HG02852 (cell line): ENCODE measurements around the gene CADM4.
"Not testable (repeated sequence)": the region's sequence is repeated elsewhere in the genome, so short reads cannot be mapped to it uniquely, and the experiment has no call there.

Experiments used
- ATAC-seq: cut with Tn5 transposase; IDR thresholded peaks from one replicate; pipeline ENCODE4 v1.9.1; 2021; ENCODE audit warnings: mild to moderate bottlenecking, moderate library complexity; ENCODE audit not compliant: unreplicated experiment

CADM4 gene

DNA sequence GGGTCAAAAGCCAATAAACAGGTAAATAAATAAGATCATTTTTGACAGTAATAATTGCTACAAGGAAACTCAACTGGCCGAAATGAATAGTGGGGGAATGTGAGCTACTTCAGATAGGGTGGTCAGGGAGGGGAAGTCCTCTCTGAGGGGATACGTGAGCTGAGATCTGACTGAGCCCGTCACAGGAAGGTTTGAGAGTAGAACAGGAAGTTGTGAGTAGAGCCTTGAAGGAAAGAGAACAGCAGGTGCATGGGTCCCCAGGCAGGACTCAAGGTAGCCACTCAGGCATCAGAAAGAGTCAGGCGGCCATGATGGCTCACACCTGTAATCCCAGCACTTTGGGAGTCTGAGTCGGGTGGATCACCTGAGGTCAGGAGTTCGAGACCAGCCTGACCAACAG lies 50.0 kb downstream of the CADM4 start:
- ATAC-seq = no peak

DNA sequence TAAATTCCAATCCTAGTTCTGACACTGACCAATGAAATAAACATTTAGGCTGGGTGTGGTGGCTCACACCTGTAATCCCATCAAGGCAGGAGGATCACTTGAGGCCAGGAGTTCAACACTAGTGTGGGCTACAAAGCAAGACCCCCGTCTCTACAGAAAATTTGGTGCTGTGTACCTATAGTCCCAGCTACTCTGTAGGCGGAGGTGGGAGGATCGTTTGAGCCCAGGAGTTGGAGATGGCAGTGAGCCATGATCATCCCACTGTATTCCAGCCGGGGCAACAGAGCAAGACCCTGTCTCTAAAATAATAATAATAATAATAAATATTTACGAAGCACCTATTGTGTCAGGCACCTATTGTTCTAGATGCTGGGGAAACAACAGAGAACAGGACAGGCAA lies 50.4 kb downstream of the CADM4 start:
- ATAC-seq = no peak

DNA sequence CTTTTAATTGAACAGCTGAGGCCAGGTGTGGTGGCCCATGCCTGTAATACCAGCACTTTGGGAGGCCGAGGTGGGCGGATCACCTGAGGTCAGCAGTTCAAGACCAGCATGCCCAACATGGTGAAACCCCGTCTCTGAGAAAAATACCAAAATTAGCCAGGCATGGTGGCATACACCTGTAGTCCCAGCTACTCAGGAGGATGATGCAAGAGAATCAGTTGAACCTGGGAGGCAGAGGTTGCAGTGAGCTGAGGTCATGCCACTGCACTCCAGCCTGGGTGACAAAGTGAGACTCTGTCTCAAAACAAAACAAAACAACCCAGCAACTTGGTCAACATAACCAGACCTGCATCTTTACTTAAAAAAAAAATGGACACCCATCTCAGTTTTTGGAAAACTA lies 52.6 kb downstream of the CADM4 start:
- ATAC-seq = not testable (repeated sequence)

DNA sequence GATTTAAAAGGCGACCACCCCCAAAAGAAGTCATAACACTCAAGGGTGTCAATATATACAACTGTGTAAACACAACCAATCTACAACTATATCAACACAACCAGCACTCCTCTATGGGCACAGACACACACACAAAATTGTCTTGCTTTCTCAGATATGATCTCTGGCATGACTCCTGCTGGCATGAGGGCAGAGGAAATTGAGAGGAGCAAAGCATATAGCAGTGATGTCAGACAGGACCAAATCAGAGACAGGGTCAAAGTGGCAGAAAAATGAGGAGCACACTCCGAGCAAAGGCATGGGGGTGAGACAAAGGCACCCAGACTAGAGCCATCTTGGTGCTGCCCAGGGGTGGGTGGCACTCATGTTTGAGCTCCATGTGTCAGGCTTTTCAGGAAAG lies 53.3 kb downstream of the CADM4 start:
- ATAC-seq = no peak

DNA sequence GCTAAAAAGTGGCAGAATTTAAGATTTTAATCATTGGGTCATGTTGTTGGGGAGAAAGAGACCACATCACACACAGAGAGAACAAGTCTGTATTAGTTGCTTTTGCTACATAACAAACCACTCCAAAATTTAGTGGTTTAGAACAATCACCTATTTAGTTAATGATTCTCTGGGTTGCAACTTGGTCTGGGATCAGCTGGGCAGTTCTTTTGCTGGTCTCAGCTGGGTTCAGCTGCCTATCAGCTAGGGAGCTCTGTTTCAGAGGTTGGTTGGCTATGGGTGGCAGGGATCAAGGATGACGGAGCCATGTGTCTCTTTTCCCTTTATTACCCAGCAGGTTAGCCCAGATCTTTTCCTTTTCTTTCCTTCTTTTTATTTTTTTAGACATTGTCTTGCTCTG lies 55.2 kb downstream of the CADM4 start:
- ATAC-seq = no peak

DNA sequence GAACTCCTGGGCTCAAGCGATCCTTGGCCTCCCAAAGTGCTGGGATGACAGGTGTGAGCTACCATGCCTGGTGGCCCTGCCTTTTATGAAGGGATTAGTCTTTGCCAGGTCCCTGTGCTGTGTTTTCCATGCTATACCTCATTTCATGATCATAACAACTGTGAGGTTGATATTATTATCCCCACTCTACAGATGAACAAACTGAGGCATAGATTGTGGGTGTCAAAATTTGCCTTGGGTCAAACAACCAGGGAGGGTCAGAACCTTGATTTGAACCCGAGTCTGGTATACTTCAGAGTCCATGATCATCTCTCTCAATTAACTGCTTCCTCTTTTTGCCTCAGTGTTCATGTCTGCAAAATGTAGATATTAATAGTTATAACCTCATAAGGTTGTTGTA lies 57.2 kb downstream of the CADM4 start:
- ATAC-seq = no peak

DNA sequence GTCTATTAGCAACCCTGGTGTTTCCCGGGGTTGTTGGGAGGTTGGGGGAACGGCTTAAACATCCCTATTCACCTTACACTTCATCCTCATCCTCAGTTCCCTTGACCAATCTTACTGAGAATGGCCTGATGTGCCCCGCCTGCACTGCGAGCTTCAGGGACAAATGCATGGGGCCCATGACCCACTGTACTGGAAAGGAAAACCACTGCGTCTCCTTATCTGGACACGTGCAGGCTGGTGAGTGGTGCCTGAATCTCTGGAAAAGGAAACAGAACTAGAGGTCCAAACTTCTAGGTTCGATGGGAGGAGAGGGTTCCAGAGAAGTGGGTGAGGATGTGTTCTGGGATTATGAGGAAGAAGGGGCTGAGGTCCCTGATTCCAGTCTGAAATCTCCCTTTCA lies 58.2 kb downstream of the CADM4 start:
- no peak for ATAC-seq

DNA sequence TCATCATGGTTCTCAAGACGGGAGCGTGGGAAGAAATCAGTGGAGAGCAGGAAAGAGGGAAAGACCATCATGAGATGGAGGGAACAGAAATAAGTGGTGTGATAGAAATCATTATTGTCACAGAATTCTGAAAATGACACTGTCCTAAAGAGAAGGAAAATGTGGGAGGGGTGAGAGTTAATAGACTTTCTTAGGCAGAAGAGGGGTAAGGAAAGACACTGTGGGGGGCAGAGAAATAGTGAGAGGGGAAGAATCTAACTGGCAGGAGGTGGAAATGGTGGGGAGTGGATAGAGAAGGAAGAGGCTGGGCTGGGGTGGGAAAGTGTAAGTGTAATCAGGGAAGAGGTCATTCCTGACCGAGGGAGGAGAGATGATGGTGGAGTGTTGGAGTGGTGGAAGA lies 60.9 kb downstream of the CADM4 start:
- no peak for ATAC-seq

DNA sequence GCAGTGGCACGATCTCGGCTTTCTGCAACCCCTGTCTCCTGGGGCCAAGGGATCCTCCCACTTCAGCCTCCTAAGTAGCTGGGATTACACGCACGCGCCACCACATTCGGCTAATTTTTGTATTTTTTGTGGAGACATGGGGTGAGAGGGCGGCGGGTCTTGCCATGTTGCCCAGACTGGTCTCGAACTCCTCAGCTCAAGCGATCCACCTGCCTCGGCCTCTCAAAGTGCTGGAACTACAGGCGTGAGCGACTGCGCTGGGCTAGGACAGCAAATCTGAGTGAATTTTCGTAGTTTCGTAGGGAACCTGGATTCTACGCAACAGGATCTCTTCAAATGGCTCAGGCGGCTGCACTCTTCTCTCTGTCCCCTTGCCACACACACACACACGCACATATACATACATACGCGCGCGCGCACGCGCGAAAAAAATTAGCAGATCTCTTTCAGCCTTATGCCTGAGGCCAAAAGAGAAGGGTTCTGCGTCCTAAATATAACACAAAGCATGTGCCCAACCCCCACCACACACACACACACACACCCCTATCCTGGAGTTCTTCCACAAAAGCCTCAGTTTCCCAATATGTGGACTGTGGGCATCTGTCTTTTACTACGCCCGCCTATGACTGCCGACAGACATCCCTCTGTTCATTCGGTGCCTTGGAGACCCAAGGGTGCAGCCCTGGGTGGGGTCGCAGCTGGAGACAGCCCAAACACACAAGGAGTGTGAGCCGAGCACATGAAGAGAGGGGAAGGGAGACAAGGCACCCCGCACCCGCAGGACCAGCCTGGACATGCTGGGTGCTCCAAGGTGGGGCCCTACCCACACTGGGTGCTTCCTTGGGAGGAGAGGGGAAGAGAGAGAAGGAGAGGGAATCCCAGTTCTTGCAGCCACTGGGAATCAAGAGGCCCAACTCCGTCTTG lies 63.4 kb downstream of the CADM4 start:
- peak; percentile 7 for ATAC-seq

DNA sequence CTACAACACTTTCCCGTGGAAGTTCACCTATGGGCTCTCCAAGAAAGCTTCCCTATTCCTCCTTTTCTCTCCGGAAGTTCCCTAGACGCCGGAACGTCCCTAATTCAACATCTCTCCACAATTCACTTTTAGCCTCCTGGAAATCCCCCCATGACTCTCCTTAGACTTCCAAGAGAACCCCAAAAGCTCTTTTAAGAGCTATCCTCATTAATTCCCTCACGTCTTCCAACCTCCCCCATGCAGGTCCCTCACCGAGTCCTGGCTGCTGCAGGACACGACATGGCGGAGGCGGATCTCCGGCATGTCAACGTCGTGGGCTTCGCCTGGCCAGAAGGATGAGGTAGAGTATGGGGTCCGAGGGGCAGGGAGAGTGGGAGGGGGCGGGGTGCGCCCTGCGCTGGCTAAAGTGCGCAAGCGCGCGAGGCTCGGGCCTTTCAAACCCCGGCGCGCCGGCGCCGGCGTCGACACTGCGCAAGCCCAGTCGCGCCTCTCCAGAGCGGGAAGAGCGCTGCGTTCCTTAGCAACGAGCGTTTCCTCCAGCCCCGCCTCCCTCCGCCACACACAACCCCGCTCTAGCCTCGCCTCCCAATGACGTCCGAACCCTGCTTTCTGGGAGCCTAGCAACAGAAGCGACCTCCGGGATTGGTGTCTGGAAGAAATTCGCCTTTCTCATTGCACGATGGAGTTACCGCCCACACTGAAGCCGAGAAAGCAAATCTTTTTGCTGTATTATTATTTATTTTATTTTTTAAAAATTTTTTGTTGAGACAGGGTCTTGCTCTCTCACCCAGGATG lies 64.3 kb downstream of the CADM4 start, which contains the start of the genes PINLYP and XRCC1:
Gene PINLYP, plus strand, starts transcription at position 646 of the 795 bp plus-strand sequence. CDS start 1,391 bp downstream, outside the sequence.
Gene XRCC1, minus strand, starts transcription at position 372 of the 795 bp plus-strand sequence. Its CDS starts 69 bp downstream, at position 303.
- peak; percentile 97 for ATAC-seq

DNA sequence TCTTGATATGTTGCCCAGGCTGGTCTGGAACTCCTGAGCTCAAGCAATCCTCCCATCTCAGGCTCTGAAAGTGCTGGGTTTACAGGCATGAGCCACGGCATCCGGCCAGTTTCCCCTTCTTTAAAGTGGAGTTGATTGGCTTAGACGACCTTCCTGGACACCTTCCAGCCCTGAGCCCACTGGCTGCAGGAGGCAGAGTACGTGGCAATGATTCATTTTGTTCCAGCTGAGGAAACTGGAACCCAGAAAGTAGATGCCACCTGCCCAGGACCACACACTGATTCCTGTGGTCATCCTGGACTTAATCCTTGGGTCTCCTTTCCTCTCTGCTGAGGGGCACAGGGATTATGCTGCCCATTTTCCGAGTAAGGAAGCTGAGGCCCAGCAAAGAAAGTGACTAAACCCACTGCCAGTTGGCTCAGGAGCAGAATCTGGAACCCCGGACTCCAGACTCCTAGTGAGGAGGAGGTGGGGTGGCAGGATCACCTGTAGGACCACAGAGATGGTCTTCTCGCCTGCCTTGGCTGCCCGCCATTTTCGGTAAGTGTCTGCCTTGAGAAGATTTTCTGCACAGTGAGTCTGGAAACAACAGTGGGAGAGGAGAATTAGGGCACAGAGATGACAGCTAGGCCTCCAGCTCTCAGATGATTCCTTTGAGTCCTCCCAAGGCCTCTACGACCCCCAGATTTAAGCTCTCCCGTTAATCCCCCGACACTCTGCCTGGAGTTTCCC lies 65.1 kb downstream of the CADM4 start:
- ATAC-seq = no peak
